Hematopoietic multipotent progenitor cell treated with erythropoietin and hydrocortisone succinate and interleukin-3 and kit ligand, for 17 days (in vitro differentiated cells): Measurements from ENCODE around the gene SVIL.
"Not testable (repeated sequence)": the region's sequence is repeated elsewhere in the genome, so short reads cannot be mapped to it uniquely, and the experiment has no call there.

Experiments
- DNase-seq: peaks from one replicate; pipeline ENCODE4 v3.0.0-alpha.2; 2015; ENCODE audit warnings: low spot score

SVIL gene

GRCh38 chr10:29539412-29539811 is 95.4 kb downstream of the SVIL start:
- DNase-seq = no peak

- DNase-seq = no peak
Observed at GRCh38 chr10:29537799-29538198, 97.0 kb downstream of the SVIL start.

GRCh38 chr10:29536691-29537090 is 98.1 kb downstream of the SVIL start:
- not testable (repeated sequence) for DNase-seq

DNA sequence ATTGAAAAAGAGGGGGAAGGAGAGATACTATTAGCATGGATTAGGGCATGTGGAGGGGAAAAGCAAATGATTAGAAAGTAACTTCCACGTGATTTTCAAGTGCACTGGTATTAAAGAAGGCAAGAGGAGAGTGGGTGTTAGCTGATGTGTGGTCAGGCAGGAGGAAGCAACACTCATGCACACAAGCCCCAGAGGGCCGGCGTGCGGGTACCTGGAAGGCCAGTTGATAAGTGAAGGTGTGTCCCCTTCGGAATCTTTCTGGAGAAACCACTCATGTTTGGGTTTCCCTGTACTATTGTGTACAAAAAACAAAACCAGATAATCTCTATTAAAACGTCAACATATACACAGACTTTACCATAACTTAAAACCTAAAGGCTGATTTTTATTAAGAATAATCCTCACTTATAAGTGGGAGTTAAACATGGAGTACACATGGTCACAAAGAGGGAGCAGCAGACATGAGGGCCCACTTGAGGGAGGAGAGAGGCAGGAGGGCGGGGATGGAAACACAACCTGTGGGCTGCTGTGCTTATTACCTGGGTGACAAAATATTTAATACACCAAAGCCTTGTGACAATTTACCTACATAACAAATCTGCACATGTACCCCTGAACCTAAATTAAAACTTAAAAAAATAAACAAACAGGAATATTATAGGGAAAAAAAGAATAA is 98.9 kb downstream of the SVIL start:
- DNase-seq = no peak

DNA sequence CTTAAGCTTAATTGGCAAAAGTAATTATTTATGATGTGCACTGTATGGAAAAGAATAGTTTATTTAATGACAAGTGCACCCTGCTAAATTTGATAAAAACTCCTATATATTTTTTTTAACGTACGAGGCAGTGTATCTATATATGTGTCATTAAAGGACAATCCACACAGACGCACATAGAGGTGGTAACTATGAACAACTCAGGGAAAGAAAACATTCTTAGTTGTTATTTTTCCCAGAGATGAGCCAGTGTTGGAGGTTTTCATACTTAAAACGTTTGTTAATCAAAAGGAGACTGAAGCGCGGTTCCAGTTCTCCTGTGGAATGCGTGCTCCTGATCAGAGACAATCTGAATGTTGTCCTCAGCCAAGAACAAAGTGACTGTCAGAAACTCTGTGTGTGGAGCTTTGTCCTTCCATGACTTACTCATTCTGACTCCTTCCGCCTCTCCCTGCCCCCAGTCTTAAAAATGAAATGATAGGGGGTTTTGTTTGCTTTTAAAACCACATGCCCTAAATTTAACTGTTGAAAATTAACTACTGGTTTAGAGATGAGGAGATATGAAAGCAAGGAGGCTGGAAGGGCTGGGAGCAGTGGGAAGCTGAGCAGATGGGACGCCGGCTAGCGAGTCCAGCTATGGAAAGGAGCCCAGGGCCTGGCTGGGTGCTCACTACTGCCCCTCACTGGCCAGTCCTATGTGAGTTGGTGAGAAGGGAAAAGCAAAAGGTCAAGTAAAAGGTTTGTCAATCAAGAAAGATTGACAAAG is 99.6 kb downstream of the SVIL start:
- no peak for DNase-seq

GRCh38 chr10:29534590-29534989 is 100.2 kb downstream of the SVIL start:
- DNase-seq = no peak

DNA sequence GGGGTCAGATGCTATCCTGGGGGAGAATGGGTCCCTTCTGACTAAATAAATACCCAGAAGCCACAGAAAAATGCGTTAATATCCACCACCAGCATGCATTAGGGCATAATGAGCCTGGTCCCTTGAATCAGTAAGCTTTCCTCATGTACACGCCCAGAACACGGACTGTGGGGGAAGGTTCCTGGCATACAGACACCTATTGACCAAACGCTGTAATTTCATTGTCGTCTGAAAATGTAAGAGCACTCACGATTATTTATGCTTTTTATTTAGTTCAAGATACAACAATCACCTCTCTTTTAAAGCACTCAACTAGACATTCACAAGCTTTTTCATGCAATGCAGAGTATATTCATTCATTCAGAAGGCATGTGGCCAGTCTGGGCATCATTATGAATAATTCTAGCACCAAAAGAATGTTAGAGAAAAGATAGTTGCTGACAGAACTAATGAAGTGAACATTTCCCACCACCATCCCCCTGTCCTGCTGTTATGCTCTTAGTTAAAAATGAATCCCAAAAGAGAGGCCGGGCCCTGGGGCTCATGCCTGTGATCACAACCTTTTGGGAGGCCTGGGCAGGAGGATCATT is 101.0 kb downstream of the SVIL start:
- DNase-seq = no peak

DNA sequence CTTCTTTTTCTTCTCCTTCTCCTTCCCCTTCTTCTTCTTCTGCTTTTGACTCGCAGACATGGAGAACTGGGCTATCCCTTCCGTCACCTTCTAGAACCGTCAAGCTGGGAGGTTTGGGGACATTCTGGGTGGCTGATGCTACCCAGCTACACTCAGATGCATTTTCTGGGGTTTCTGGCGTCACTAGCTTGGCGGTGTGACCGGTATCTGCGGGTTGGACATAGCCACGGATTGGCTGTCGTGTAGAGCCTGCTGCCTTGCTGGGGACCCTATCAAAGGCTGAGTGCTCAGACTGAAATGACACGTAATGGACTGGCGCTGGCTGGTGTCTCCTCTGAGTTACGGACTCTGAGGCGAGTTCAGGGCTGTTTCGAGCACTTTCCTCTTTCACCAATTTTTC is 101.7 kb downstream of the SVIL start:
- no peak for DNase-seq

DNA sequence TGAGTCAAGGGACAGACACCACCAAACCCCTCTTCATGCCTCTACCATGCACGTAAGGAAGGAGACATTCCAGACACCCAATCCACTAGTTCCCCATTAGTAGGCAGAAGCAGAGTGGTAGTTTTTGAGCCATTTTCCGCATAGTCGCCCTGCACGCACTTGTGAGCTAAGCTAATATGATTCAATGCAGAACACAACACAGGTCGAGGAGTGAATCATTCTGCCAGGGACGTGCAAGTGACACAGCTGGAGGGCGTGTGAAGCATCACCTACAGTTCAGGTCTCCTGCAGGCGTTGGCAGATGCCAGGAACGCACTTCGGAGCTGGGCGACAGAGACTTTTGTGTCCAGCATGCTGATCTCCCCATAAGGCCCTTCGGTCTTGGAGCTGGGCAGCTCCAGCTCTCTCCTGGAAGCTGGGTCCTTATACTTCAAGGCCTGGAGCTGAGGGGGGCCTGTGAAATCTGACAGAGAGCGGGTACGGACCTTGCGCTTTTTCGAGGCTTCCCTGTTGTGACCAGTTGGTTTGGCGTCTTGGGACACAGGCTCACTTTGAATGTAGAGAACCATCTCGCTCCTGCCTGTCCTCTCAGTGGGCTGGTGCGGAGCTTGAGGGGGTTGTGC is 102.4 kb downstream of the SVIL start:
- DNase-seq = no peak

- no peak for DNase-seq
Observed at GRCh38 chr10:29530112-29530976, 104.4 kb downstream of the SVIL start.

DNA sequence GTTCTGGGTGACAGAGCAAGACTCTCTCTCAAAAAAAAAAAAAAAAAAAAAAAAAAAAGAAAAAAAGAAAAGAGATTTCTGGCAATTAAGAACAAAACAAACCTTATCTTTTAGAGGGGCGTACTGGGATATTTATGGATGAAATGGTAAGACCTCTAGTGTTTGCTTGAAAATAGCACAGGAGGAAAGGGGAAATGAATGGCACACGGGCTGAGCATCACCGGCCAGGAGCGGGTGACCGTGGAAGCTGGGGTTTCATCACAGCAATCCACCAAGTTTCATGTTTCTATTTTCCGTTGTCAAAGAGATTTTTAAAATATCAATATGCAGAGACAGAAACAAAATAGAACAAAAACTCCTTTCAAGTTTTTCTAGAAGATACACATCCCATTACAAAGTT is 105.6 kb downstream of the SVIL start:
- no peak for DNase-seq

DNA sequence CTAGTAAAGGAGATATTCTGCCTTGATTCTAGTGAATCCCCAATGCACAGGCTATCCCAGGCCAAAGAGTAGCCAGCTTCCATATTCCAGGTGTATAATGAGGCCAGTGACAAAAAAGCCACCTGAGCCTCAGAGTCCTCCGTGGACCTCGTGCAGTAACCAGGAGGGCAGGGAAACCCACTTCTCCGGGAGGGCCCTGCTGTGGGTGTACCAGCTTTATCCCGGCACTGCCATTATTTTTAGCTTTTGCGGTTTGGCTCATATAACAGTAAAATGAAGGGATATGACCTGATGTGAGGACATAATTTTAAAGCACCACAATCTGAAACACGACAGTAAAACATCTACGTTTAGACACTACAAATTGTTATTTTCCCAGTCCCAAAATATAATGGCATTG is 109.0 kb downstream of the SVIL start:
- no peak for DNase-seq

DNA sequence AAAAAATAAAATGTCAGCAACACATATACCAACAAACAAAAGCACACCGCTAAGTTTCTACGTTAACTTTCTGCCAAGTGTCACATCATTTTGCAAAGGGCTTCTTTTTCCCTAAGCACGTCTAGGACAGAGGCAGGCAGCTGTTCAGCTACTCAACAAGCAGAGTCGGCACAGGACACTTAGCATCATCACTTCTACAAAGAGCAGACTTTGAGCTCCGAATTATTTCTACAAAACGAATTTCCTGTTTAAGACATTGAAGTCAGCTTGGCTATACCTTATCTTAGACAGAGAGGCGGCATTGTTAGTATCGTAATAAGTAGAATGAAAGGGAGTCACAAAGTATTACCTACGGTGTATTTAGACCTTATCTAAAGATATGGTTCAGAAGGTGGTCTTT is 110.1 kb downstream of the SVIL start:
- DNase-seq = no peak

GRCh38 chr10:29524294-29524693 is 110.5 kb downstream of the SVIL start:
- DNase-seq = no peak

DNA sequence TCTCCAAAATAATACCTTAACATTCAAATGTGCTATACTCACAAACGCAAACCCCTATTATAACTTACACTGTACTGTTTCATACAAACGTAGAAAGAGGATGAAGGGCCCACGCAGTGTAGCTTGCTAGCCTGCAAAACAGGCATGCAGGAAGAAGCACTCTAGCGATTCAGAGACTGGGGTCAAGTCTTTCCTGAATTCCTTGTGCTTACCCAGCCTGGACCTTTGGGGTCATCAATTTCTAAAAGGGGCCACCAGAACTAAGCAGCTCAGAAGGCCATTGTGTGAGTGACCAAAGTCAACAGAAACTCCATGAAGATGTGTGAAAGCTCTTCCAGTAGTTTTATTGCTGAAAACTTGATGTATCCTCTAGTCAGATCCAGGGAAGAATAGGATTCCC is 111.9 kb downstream of the SVIL start:
- DNase-seq = no peak

DNA sequence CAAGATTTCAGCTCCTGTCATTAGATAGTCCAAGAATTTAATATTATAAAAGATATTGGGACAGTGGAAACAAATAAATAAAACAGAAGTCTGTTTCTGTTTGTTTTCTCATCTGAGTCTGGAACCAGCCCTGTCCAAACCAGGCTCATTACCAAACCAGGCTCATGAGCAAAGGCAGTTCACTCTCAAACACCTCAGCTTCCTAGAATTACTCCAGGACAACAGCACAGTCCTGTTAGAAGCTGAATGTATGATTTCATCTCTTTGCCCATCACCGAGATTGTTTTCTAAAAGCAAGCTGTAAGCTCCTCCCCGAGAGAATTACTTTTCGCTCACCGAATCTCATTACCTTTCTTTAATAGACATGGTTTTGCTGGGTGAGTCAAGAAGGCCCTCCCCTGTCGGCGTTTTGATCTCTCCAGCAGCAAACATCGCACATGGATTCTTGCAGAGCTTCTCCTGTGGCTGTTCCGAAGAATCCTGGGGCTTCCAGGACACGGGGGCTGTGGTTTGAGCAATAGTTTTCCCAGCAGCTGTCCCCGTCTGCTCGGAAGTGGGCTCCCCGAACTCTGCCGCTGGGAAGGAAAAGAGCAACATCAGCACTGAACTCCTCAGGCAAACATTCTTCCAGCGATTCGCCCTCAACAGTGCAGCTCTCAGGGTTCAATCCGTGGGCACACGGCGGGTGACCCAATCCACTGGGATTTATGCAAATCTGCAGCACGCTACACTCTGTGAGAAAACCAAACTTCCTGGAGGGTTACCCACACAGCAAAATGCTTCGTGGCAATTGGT is 112.5 kb downstream of the SVIL start:
- no peak for DNase-seq

GRCh38 chr10:29519659-29520058 is 115.1 kb downstream of the SVIL start:
- DNase-seq = no peak

DNA sequence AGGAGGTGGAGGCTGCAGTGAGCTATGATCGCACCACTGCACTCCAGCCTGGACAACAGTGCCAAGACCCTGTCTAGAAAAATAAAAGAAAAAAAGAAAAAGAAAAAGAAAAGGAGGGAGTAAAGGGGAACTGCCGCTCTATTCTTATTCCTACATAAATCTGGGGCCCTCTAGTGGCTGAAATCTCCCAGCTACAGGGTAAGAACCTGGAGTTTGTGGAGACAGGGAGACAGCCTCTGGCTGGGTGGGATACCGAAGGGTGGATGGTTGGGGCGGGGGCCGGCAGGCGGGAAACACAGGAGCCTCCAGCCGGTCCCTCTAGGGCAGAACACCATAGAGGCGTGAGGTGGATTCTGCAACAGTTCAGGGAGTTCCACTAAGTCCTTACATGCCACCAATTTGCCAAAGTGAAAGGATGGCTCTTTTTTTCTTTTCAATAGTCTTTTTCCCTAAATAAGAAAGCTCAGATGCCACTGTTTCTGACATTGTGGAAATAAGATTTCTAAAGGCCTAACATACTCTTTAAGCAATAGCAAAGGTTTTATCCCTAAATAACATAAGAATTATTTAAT is 117.3 kb downstream of the SVIL start:
- no peak for DNase-seq

GRCh38 chr10:29516309-29516932 is 118.3 kb downstream of the SVIL start:
- DNase-seq = not testable (repeated sequence)

- not testable (repeated sequence) for DNase-seq
Observed at GRCh38 chr10:29515879-29516278, 118.9 kb downstream of the SVIL start.
